HT1080 (cell line): ENCODE data around the gene EIF3A. TPM values are rescaled to one million over a fixed set of nuclear protein-coding genes. Genes with fewer than 3 reads are reported as not detected.
"Not testable (repeated sequence)": the region's sequence is repeated elsewhere in the genome, so short reads cannot be mapped to it uniquely, and the experiment has no call there.

Source experiments
- DNase-seq: peaks from one replicate; pipeline ENCODE4 v3.0.0-alpha.2; 2015; ENCODE audit warnings: low read depth
- polyA plus RNA-seq, 2 experiments: library from polyadenylated mRNA; depleted of rRNA; stranded (reverse); fragments of >200 nt; gene quantifications; 2 replicates each; pipeline ENCODE4 v1.2.3, GENCODE V29; 2015
- total RNA-seq: library from RNA; depleted of rRNA; stranded (reverse); fragments of >200 nt; shearing (Covaris generic); gene quantifications from 2 replicates; pipeline ENCODE4 v1.2.3, GENCODE V29; 2014; rRNA removed

EIF3A gene
- 80.7 and 94.2 TPM in 2 replicates for total RNA-seq
- 29.7 and 30.7 TPM in 2 replicates for polyA plus RNA-seq (2015; cell fraction: cytosol; rRNA removed)
- polyA plus RNA-seq (2015; cell fraction: nucleus; rRNA removed), result 63.1 and 71.5 TPM in 2 replicates

- peak; percentile 90 for DNase-seq
These were observed at the start of gene EIF3A for GRCh38 chr10:119080521-119081259. Gene EIF3A (minus strand): TSS chr10:119080817. CDS start chr10:119080676, 141 bp downstream.

- no peak for DNase-seq
These were observed 49.1 kb upstream of the EIF3A start for GRCh38 chr10:119129721-119130120.

GRCh38 chr10:119125942-119126341 lies 45.3 kb upstream of the EIF3A start:
- no peak for DNase-seq

- no peak for DNase-seq
These were observed 40.3 kb upstream of the EIF3A start for GRCh38 chr10:119120875-119121274.

GRCh38 chr10:119120413-119120867 lies 39.8 kb upstream of the EIF3A start:
- peak; percentile 23 for DNase-seq

- DNase-seq, result no peak
These were observed 38.8 kb upstream of the EIF3A start for GRCh38 chr10:119119400-119119799.

GRCh38 chr10:119118231-119118630 lies 37.6 kb upstream of the EIF3A start:
- DNase-seq, result no peak

- DNase-seq, result no peak
These were observed 35.8 kb upstream of the EIF3A start for GRCh38 chr10:119116326-119116951.

- no peak for DNase-seq
These were observed 35.3 kb upstream of the EIF3A start for GRCh38 chr10:119115926-119116325.

- peak; percentile 59 for DNase-seq
These were observed 33.4 kb upstream of the EIF3A start for GRCh38 chr10:119113751-119114732.

- DNase-seq, result no peak
These were observed 31.4 kb upstream of the EIF3A start for GRCh38 chr10:119112056-119112455.

- not testable (repeated sequence) for DNase-seq
These were observed 27.2 kb upstream of the EIF3A start for GRCh38 chr10:119107771-119108170.

GRCh38 chr10:119107106-119107505 lies 26.5 kb upstream of the EIF3A start:
- not testable (repeated sequence) for DNase-seq

- not testable (repeated sequence) for DNase-seq
These were observed 25.3 kb upstream of the EIF3A start for GRCh38 chr10:119105899-119106298.

GRCh38 chr10:119105155-119105554 lies 24.5 kb upstream of the EIF3A start:
- DNase-seq, result no peak

- peak; percentile 23 for DNase-seq
These were observed 24.0 kb upstream of the EIF3A start for GRCh38 chr10:119104654-119105015.

- DNase-seq, result peak; percentile 59
These were observed 23.5 kb upstream of the EIF3A start, which contains the start of gene DENND10 for GRCh38 chr10:119103903-119104653. Gene DENND10 (plus strand): TSS chr10:119104113. CDS start chr10:119104143, 30 bp downstream.

GRCh38 chr10:119103241-119103902 lies 22.8 kb upstream of the EIF3A start:
- no peak for DNase-seq

GRCh38 chr10:119101366-119102098 lies 20.9 kb upstream of the EIF3A start:
- no peak for DNase-seq
